GM18526 (cell line): ENCODE results near the gene ULK3.

ENCODE experiments used
- POLR2A ChIP-seq: IDR thresholded peaks from 3 replicates; pipeline ENCODE4 v1.6.1; 2011; ENCODE audit not compliant: insufficient read length; ENCODE audit errors: extremely low read depth

Gene ULK3

GRCh38 chr15:74837482-74838136 lies 5.3 kb downstream of the ULK3 start:
- TF ChIP-seq POLR2A, result no peak

DNA sequence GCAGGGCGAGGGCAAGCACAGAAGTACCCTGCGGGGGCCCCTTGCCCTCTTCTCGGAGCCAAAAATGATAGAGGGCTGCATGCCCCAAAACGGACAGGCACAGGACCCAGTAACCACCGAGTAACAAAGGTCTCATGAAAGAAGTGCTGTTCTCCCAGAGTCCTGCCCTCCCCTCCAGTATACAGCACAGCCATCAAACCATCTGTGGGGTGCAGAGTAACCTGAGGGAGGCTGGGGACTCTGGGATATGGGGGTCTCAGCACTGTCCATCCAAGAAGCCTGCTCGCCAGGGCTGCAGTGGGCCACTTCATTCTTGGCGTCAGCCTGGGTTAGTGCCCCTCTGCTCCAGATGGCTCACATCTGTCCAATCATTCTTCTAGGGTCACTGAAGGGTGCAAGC lies 6.1 kb downstream of the ULK3 start:
- TF ChIP-seq POLR2A, result no peak

DNA sequence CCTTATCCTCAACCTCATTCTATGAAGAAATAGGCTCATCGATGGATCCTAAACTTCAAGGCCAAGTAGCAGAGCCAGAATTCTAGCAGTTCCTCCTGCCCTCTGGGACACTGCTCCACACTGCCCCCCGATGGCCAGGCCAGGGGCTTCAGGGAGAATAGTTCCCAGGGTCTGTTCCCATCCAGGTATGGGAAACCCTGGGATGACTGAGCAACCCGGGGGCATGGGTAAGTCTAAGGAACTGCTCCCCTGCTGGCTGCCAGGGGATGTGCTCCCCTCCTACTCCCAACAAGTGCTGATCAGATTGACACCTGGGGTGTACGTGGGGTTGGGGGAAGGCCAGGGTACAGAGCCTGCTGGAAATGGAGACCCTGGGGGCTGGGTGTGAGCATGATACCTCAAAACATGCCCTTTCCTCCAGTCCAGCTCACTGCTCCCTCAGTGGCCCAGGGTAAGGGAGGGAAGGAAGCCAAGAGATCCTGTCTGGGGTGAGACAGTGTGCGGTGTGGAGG lies 7.6 kb downstream of the ULK3 start:
- TF ChIP-seq POLR2A, result no peak

DNA sequence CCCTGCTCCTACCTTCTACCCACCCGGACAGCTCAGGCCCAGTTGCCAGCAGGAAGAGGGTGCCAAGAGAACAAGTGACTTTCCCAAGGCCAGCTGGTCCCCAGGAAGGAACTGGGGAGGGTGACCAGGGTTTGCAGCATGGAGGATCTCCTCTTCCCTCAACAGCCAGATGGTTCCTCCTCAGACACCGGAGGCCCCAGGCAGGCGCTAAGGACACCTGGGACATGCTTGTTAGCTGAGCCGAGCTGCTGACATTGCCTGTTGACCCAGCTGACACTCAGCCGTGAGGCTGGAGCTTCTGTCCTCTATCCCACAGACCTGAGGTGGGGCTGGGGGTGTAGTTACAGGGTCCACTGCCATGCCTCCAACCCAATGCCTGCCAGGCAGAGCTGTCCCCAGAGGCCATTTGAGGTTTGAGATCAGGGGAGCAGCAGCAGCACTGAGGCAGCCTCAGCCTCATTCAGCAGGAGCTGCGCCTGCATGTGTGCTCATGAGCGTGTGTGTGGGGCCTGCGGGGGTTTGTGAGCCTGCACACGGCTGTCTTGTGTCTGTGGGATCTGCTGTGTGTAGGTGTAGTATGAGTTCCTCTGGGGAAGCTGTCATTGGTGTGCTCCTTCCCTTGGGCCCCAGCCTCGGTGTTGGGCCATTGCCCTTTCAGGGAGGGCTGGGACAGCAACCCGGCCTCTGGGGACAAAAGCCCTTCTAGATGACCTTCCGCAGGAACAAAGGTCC lies 9.4 kb downstream of the ULK3 start:
- no peak for TF ChIP-seq POLR2A

DNA sequence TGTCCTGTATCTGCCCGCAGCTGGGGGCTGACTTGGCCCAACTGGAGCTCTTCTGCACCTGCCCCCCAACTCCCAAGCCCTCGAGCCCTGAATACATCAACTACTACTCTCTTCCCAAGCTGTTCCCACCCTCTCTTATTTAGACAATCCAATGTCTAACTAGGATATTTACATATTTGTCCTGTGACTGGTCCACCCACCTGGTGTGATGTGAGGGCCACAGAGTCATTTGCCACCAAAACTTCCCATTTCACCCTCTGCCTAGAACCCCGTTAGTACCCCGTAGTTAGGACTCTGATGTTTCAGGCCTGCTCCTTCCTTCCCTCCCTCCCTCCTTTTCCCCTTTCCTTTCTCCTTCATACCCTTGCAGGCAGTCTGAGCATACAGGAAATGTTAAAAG lies 10.1 kb downstream of the ULK3 start:
- TF ChIP-seq POLR2A, result no peak

- no peak for TF ChIP-seq POLR2A
These were observed 11.0 kb downstream of the ULK3 start for GRCh38 chr15:74831813-74832495.

DNA sequence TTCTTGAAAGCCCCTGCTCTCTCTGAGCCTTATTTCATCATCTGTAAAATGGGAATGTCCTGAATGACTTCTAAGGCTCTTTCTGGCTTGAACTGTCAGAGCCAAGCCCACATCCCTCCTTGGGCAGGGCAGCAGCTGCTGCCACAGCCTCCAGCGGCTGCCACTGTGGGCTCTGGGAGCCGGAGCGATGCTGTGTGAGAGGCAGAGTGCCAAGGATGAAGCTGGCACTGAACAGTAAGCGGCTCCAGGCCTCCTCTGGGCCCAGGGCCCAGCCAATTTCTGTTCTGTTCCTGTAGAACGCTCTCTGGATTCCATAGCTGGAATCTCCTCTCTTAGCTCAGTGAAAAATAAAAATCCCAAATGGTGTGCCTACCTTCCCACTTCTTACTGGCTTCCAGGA lies 12.1 kb downstream of the ULK3 start:
- TF ChIP-seq POLR2A, result no peak

DNA sequence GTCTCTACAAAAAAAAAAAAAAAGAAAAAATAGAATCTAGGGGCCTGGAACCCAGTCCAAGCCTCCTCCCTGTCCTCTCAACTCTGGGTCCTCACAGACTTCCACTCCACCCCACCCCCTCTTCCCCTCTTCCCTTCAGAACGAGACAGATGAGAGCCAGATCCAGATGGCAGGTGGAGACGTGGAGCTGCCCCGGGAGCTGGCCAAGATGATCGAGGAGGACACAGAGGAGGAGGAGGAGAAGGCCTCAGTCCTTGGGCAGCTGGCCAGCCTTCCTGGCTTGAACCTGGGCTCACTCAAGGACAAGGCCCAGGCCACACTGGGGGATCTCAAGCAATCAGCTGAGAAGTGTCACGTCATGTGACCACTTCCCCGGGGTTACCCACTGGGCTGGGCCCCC lies 13.0 kb downstream of the ULK3 start:
- no peak for TF ChIP-seq POLR2A

DNA sequence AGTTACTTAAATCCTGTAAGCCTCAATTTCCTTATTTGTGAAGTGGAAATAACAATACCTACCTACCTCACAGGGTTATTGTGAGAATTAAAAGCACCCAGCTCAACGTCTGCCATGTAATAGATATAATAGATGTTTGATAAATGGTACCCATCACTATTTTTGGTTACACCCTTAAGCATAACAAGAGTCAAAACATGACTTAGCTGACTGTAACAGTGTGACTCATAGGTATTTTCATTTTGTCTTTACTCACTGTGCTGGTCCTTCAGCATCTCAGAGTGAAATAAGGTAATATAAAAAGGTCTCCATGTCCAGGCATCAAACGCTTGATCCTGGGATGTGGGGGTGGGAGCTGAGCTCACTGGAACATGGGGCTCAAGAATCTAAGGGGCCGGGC lies 13.5 kb downstream of the ULK3 start:
- TF ChIP-seq POLR2A, result no peak

DNA sequence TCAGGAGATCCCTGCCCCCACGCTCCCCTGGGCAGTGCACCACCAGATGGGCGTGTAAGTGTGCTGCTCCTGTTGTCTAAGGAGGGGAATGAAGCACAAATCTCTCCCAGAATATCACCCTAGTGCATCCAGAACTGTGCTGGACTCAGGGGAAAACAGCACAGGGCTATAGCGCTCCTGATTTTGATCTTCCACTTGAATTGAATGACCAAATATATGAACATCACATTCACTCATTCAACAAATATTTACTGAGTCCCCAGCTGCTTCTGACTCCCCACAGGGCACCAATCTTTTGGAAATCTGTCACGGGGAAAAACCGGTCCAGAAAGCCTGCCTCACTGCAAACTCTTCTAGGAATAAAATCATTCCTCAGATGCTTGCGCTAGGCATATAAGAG lies 14.1 kb downstream of the ULK3 start:
- no peak for TF ChIP-seq POLR2A

DNA sequence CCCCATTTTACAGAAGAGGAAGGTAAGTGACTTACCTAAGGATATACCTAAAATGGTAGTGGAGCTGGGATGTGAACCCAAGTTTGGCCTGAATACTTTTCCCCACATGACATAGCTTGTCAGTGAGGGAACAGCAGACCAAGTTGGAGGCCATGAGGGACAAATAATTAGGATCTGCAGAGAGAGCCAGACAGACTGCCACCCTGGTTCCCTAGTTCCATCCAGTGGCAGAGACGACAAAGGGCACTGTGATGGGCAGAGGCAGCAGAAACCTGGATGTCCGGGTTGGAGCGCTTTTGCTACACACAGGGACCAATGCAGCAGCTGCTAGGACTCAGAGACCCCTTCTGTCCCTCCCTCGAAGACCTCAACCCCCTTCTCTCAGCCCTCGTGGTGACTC lies 15.3 kb downstream of the ULK3 start:
- no peak for TF ChIP-seq POLR2A

DNA sequence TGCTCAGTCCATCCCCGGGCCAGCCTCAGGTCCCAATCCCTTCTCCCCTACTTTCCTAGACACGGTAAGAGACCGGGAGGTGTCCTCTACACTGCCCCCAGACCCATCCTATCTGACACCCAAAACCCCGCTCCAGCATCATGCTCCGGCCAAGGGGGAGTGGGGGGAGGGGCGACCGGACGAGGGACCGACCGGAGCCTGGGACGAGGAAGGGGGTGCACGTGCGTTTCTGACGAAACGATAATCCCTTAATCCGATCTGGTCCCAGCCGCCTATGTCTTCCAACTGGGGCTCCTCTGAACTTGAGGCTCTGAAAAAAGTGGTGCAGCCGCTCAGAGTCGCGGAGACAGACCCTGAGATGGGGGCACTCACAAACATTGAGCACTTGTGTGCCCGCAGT lies 16.0 kb downstream of the ULK3 start:
- no peak for TF ChIP-seq POLR2A

DNA sequence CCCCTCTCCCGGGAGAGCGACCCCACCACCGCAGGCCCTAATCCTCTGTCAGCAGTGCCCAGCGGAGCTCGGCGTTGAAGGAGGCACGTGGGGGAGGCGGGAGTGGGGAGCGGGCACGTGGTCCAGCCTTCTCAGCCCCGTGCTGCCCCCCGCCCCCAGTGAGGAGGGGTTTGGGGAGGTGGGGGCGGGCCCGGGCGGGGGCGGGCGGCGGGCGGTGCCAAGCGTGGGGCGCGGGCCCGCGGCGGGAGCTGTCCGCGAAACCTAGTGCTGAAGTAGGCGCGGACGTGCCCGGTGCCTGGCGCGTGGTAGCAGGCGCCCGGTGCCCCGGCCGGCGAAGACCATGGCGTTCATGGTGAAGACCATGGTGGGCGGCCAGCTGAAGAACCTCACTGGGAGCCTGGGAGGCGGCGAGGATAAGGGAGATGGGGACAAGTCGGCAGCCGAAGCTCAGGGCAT lies 16.6 kb downstream of the ULK3 start, which contains the start of gene CPLX3:
Gene CPLX3 (plus strand): TSS at position 264 of the 456 bp plus-strand sequence. CDS start 77 bp downstream, at position 341.
- no peak for TF ChIP-seq POLR2A

DNA sequence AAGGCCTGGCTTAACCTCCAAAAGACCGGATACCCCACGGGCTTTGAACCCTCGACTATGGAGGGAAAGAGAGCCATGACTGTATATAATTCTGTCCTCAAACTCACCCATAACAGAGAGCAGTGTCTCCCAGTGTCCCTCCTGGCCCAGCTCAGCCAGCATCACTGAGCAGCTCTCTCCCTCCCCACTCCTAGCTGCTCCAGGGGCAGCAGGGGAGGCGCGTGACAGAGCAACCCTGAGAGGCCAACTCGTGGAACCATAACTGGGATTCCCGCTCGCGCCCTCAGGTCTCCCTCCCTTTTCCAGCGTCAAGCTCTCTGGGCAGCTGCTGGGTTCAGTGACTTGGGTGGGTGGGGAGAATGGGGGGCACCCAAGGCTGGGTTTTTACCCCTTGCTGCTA lies 17.1 kb downstream of the ULK3 start:
- TF ChIP-seq POLR2A, result no peak

GRCh38 chr15:74824976-74825375 lies 18.0 kb downstream of the ULK3 start:
- TF ChIP-seq POLR2A, result no peak

- no peak for TF ChIP-seq POLR2A
These were observed 19.6 kb downstream of the ULK3 start for GRCh38 chr15:74823324-74823723.
